ENCODE measurements around the gene PLEKHH1. TPM values are rescaled to one million over a fixed set of nuclear protein-coding genes. Genes with fewer than 3 reads are reported as not detected.

PLEKHH1 gene
- total RNA-seq, 1 experiment from 2014 or later, result 32.4 TPM

GRCh38 chr14:67536087-67536486 is 3.0 kb downstream of the PLEKHH1 start:
- Histone ChIP-seq H3K4me1 (peaks cover 11% of the 10 kb centered on the region), H3K36me3 (ENCODE audit: control insufficient read depth, insufficient read depth, low read length) (no peaks in the 10 kb centered on the region), H3K4me3 (ENCODE audit: low read depth, low read length) (no peak overlapping the region), H3K9me3 (no peaks in the 10 kb centered on the region), H3K27me3 (replicated peaks; ENCODE audit: control insufficient read depth, insufficient read depth, low read length) (no peaks in the 10 kb centered on the region)
- Mint-ChIP-seq H3K27ac (ENCODE audit: unreplicated experiment) (no peak overlapping the region), H3K27me3 (ENCODE audit: insufficient read depth, unreplicated experiment) (no peaks in the 10 kb centered on the region), H3K36me3 (ENCODE audit: insufficient read depth, unreplicated experiment) (no peaks in the 10 kb centered on the region), H3K9me3 (ENCODE audit: unreplicated experiment) (no peaks in the 10 kb centered on the region), H3K4me3 (ENCODE audit: unreplicated experiment) (no peak overlapping the region), H3K4me1 (ENCODE audit: low read depth, unreplicated experiment) (peaks cover 7% of the 10 kb centered on the region)
- no TSS peak for BruUV-seq (replicated peaks)
- no peak for TF ChIP-seq CTCF (IDR thresholded peaks at IDR 0.05; ENCODE audit: insufficient read depth in 1 of 2, low read depth in 1 of 2, low read length in 1 of 2, severe bottlenecking in 1 of 2, unreplicated experiment in 1 of 2)
- CTCF ChIA-PET, result interaction anchor here (1.1 kb wide), 1 partner anchor 9 kb away, joined by 4 read pairs; no protein-coding TSS in a partner anchor
- intact Hi-C loops (cut with micrococcal nuclease; ENCODE audit: unreplicated experiment), result no loop called here
- POLR2A ChIA-PET, result interaction anchor here (0.5 kb wide), 1 partner anchor 178 kb away, joined by 3 read pairs; no protein-coding TSS in a partner anchor
- DNase-seq, result no peak

GRCh38 chr14:67537736-67538135 is 4.6 kb downstream of the PLEKHH1 start:
- POLR2A ChIA-PET, result no interaction called here
- TF ChIP-seq CTCF (IDR thresholded peaks at IDR 0.05; ENCODE audit: insufficient read depth in 1 of 2, low read depth in 1 of 2, low read length in 1 of 2, severe bottlenecking in 1 of 2, unreplicated experiment in 1 of 2), result no peak
- CTCF ChIA-PET, result no interaction called here
- H3K4me1 Mint-ChIP-seq (ENCODE audit: low read depth, unreplicated experiment), result peaks cover 7% of the 10 kb centered on the region
- peaks cover 10% of the 10 kb centered on the region for H3K4me1 ChIP-seq
- no peak overlapping the region for H3K4me3 ChIP-seq (ENCODE audit: low read depth, low read length)
- H3K27me3 Mint-ChIP-seq (ENCODE audit: insufficient read depth, unreplicated experiment), result no peaks in the 10 kb centered on the region
- H3K27ac Mint-ChIP-seq (ENCODE audit: unreplicated experiment), result no peak overlapping the region
- H3K4me3 Mint-ChIP-seq (ENCODE audit: unreplicated experiment), result no peak overlapping the region
- H3K9me3 ChIP-seq, result no peaks in the 10 kb centered on the region
- H3K36me3 ChIP-seq (ENCODE audit: control insufficient read depth, insufficient read depth, low read length), result no peaks in the 10 kb centered on the region
- H3K27me3 ChIP-seq (replicated peaks; ENCODE audit: control insufficient read depth, insufficient read depth, low read length), result no peaks in the 10 kb centered on the region
- no TSS peak for BruUV-seq (replicated peaks)
- peaks cover 7% of the 10 kb centered on the region for H3K36me3 Mint-ChIP-seq (ENCODE audit: insufficient read depth, unreplicated experiment)
- DNase-seq, result no peak
- intact Hi-C loops (cut with micrococcal nuclease; ENCODE audit: unreplicated experiment), result no loop called here
- no peaks in the 10 kb centered on the region for H3K9me3 Mint-ChIP-seq (ENCODE audit: unreplicated experiment)

DNA sequence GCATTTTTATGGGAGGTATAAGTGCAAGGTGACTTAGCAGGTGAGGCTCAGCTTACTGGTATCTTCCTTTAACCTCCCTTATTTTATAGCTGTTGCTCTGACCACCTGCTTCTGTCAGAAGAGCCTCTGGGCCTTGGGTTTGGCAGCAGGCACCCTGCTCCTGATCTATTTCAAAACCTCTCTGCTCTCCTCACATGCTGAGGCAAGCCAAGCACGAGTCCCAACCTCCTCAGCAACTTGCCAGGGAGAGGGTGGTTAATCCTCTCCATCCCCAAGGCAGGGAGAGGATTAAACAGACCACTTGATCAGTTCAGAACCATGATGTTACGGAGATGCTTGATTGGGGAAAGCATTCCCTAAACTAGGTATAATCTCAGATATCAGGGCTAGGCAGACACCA is 5.4 kb downstream of the PLEKHH1 start:
- Histone ChIP-seq H3K9me3 (no peaks in the 10 kb centered on the region), H3K4me1 (peaks cover 10% of the 10 kb centered on the region), H3K27me3 (replicated peaks; ENCODE audit: control insufficient read depth, insufficient read depth, low read length) (no peaks in the 10 kb centered on the region), H3K36me3 (ENCODE audit: control insufficient read depth, insufficient read depth, low read length) (no peaks in the 10 kb centered on the region), H3K4me3 (ENCODE audit: low read depth, low read length) (no peak overlapping the region)
- Mint-ChIP-seq H3K4me1 (ENCODE audit: low read depth, unreplicated experiment) (peaks cover 7% of the 10 kb centered on the region), H3K9me3 (ENCODE audit: unreplicated experiment) (no peaks in the 10 kb centered on the region), H3K4me3 (ENCODE audit: unreplicated experiment) (no peak overlapping the region), H3K27me3 (ENCODE audit: insufficient read depth, unreplicated experiment) (no peaks in the 10 kb centered on the region), H3K36me3 (ENCODE audit: insufficient read depth, unreplicated experiment) (peaks cover 11% of the 10 kb centered on the region), H3K27ac (ENCODE audit: unreplicated experiment) (no peak overlapping the region)
- intact Hi-C loops (cut with micrococcal nuclease; ENCODE audit: unreplicated experiment), result no loop called here
- DNase-seq, result no peak
- ChIA-PET CTCF (interaction anchor here (1.7 kb wide), 1 partner anchor 11 kb away, joined by 10 read pairs; no protein-coding TSS in a partner anchor), POLR2A (no interaction called here)
- BruUV-seq (replicated peaks), result no TSS peak
- TF ChIP-seq CTCF (IDR thresholded peaks at IDR 0.05; ENCODE audit: insufficient read depth in 1 of 2, low read depth in 1 of 2, low read length in 1 of 2, severe bottlenecking in 1 of 2, unreplicated experiment in 1 of 2), result no peak

All from Caco-2 (cell line).